Measurements from ENCODE around the gene ABCA1.
"Not testable (repeated sequence)": the region's sequence is repeated elsewhere in the genome, so short reads cannot be mapped to it uniquely, and the experiment has no call there.

Gene ABCA1
- total RNA-seq: 93.8 to 791 (median 314) reads per million in 18 experiments

DNA sequence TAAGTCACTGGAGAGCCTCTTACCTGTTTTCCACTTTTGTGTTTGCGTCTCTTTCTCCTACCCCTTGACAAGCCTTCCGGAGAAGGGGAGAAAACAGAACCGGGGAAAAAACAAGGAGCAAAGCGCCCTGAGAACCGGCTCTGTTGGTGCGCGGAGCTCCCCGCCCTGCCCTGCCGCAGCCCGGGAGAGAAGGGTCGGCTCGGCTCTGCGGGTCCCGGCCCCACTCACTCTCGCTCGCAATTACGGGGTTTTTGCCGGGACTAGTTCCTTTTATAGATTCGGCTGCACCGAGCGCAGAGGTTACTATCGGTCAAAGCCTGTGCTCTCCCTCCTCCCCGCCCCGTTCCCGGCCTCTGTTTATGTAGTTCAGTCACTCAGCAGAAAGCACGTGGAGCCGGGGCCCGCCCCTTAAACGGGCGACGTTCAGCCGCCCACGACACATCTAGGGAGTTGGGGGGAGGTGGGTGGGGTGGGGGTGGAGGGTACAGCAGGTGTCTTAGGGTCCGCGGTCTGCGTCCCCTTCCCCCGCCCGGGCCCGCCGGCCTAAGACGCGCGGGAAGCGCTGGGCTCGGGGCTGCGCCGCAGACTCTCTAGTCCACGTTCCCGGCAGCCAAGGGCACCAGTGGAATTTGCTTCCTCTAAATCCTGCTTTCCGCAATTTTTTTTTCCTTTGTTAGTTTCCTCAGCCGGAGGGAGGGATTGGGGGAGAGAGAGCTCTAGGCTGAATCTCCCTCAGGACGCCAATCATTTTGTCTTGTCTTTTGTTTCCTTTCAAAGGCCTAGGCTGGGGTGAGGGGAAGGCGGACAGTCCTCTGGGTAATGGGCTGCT lies at the start of gene ABCA1:
TSS of gene ABCA1 (minus strand) at position 244 of the 829 bp plus-strand sequence. CDS start 24,476 bp downstream, outside the sequence.
- peak; percentile 91 for DNase-seq

- DNase-seq: no peak
Measured at GRCh38 chr9:104977580-104977979, 49.6 kb upstream of the ABCA1 start.

DNA sequence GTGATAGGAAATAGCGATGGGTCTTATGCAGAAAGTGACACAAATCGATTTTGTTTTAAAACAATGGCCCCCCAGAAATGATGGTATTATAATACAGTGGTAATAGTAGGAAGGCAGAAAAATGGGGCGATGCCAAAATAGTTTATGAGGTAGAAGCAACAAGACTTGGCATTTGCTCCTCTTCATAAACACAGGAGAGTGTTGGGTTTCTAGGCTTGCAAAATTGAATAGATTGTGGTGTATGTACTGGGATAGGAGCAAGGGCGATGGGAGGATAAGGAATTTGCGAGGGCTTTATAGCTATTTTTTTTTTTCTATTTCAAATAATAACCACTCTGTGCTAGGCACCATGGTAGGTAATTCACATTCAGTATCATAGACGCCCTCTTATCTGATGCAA lies 49.2 kb upstream of the ABCA1 start:
- DNase-seq: no peak

- not testable (repeated sequence) for DNase-seq
Measured at GRCh38 chr9:104975966-104976595, 48.1 kb upstream of the ABCA1 start.

DNA sequence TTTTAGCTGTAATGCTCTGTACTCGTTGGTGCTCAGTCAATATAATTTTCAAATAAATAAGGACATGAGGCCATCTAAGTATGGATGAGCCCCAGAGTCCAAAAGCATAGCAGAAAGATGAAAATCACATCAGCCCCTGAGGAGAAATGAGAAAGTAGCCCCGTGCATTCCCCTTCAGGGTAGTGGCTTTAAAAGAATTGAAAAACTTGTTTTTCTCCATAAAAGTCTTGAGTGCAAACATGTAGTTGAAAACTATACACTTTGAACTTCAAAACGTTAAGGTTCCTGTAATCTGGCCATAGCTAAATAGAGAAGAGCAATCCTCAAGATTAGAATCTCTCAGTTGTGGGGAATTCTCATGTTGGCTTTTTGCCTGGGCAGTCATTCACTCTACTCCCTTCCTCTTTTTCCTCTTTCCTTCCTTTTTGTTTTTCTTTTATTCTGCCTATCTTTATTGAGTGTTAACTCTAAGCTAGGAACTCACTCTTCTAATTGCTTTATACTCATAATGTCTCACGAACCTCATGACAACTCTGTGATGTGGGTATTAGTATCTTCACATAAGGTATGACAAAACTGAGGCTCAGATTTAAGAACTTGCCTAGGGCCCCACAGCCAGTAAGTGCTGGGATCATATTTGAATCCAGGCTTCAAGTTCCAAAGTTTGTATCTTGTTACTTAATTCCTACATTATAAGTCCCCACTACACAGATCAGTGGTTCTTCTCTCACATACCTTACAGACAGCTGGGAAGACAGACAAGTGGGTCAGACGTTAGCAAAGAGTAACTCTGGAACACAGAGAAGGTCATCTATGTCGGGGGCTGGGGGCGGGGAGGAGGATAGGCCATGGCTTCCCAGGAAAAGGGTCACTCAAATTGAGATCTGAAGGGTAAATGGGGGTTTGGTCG lies 46.4 kb upstream of the ABCA1 start:
- no peak for DNase-seq

DNA sequence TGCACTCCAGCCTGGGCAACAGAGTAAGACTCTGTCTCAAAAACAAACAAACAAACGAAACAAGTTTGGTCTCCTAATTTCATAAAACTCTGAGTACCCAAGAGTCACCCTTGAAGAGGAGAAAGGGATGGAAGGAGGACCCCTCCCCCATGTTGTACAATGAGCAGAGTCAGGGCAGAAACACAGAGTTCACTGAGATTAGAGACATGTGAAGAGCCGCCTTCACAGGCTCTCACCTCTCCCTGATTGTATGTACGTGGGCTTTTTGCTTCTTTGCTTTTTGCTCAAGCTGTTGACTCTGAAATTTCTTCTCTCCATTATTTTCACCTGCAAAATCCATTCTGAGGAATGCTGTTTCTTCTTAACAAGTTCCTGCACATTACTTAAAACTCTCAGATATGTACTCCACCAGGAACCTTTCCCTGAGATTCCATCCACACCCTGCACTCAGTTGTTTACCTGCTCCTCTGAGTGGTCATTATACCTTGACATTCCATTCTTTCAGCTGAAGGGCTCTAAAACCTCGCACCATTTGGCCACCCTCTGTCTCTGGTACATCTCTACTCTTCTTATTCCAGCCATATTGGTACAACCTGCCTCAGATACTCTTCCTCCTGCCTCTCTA lies 44.4 kb upstream of the ABCA1 start:
- DNase-seq: no peak

- no peak for DNase-seq
Measured at GRCh38 chr9:104971511-104971910, 43.6 kb upstream of the ABCA1 start.

GRCh38 chr9:104970271-104970987 lies 42.5 kb upstream of the ABCA1 start:
- DNase-seq: no peak

DNA sequence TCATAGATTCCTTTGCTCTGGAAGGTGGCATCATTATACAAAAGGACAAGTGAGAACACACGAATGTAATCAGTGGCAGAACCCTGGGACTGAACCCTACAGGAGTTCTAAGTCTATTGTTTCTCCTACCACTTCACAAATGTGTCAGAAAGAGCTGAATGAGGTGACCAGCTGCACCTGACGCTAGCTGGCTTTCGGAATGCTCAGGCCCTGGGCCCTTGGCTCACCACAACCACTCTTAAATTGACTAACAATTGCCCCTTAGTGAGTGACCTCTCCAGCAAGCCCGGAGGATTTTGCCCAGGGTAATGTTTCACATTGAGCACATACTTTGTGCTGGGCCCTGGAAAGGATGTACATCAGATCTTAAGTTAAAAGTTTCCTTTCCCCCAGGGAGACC lies 41.2 kb upstream of the ABCA1 start:
- no peak for DNase-seq

- peak; percentile 87 to 89 for DNase-seq
Measured at GRCh38 chr9:104968025-104968982, 40.3 kb upstream of the ABCA1 start.

GRCh38 chr9:104963076-104963475 lies 35.1 kb upstream of the ABCA1 start:
- DNase-seq: no peak

GRCh38 chr9:104961701-104962359 lies 33.9 kb upstream of the ABCA1 start:
- no peak for DNase-seq

DNA sequence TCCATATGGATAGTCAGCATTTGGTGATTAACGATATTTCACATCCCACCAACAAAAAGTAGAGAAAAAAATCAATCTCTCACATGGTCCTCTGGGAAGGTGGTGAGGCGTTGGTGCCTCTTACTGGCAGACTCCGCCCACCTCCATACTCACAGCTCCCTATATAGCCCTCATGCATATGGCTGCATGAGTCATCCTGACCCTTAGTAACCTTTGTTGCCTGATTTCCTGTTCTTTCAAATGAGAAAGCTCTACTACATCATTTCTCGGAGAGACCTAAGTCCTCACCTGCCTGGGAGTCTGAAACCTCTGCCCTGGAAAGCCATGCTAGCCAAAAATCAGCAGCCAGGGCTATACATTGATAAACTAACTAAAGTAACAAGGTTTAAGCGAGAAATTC lies 33.3 kb upstream of the ABCA1 start:
- DNase-seq: peak; percentile 84 to 91

- no peak for DNase-seq
Measured at GRCh38 chr9:104960662-104961061, 32.7 kb upstream of the ABCA1 start.

- peak; percentile 2 to 46 for DNase-seq
Measured at GRCh38 chr9:104958751-104959150, 30.8 kb upstream of the ABCA1 start.

- peak in 1 of 2 donors; percentile 18 for DNase-seq
Measured at GRCh38 chr9:104958006-104958405, 30.1 kb upstream of the ABCA1 start.

GRCh38 chr9:104951487-104951886 lies 23.5 kb upstream of the ABCA1 start:
- DNase-seq: no peak

DNA sequence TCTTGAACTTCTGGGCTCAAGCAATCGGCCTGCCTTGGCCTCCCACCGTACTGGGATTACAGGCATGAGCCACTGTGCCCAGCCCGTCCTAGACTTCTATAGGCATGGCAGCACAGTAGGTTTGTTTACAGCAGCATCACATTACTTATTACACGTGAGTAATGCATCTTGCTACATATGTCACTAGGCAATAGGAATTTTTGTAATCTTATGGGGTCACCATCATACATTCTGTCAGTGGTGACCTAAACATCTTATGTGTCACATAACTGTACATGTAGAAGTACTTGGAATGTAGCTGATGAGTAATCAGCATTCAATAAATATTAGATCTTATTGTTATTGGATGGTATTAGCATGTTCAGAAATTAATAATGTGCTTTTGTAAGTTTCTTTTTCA lies 22.9 kb upstream of the ABCA1 start:
- DNase-seq: peak in 1 of 2 donors; percentile 26

DNA sequence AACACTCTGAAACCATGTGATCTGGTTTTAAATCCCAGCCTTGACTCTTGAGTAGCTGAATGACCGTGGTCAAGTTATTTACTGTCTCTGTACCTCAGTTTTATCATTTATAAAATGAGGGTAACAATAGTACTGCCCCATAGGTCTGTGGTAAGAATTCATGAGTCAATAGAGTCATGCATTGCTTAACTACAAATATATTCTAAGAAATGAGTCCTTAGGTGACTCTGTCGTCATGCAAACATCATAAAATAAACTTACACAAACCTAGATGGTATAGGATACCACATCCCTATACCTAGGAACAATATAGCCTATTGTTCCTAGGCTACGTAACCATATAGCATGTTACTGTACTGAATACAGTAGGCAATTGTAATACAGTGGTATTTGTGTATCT lies 20.3 kb upstream of the ABCA1 start:
- peak in 1 of 2 donors; percentile 34 for DNase-seq

GRCh38 chr9:104944871-104945270 lies 16.9 kb upstream of the ABCA1 start:
- DNase-seq: no peak

Data from inflammatory macrophage (primary cell).